HG02588 (cell line): ENCODE data around the gene PPBP.

Source experiments
- ATAC-seq: cut with Tn5 transposase; IDR thresholded peaks from one replicate; pipeline ENCODE4 v1.9.1; 2021; ENCODE audit warnings: mild to moderate bottlenecking, moderate library complexity; ENCODE audit not compliant: unreplicated experiment

The PPBP gene

GRCh38 chr4:73988061-73988460 is at the start of gene PPBP:
Gene PPBP (minus strand): TSS chr4:73988190. CDS start chr4:73988103, 87 bp downstream.
- no peak for ATAC-seq

- ATAC-seq, result no peak
Measured at GRCh38 chr4:74037076-74037955, 49.3 kb upstream of the PPBP start.

DNA sequence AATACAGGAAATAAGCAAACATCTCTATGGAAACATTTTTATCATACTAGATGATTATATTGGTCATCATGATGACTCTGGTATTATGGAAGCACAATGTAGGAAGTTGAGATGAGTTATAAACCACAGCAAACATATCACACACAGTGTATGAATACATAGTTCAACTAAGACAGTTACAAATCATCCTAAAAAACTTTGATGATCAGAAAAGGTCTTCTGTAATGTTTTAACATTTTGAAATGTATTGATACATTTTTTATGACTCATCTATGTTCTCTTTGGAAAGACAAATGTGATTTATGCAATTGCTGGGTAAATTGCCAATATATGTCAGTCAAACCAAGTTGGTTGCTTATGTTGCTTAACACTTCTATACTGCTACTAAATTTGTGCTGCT is 45.7 kb upstream of the PPBP start:
- no peak for ATAC-seq

DNA sequence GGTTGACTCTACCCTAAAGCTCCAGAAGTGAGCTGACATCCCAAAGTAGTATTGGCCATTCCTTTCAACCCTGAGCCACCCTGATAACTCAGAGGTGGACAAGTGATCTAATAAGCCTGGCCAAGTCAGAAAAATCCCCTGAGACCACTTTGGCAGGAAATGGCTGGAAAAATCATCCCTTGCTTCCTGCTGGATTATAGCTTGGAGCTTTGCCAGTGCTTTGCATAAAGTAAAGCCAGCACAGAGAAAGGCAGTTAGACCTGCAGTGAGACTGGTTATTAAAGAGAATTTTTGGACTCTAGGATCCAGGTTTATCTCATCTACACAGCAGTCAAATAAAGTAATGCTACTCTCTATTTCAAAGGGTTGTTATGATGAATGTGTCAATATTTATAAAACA is 44.1 kb upstream of the PPBP start:
- no peak for ATAC-seq

GRCh38 chr4:74031576-74031975 is 43.6 kb upstream of the PPBP start:
- no peak for ATAC-seq

GRCh38 chr4:74030285-74030684 is 42.3 kb upstream of the PPBP start:
- no peak for ATAC-seq

DNA sequence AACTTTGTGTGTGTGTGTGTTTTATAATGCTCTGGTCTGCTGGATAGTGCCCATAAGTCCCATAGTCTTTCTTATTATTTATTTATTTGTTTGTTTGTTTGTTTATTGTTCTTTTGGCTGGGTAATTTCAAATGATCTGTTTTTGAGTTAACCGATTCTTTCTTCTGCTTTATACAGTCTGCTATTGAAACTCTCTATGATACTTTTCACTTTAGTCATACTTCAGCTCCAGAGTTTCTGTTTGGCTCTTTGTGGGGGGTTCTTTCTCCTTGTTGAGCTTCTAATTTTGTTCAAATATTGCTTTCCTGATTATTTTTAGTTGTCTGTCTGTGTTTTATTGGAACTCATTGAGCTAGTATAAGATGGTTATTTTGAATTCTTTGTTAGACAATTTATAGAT is 40.5 kb upstream of the PPBP start:
- ATAC-seq, result no peak

GRCh38 chr4:74023709-74024108 is 35.7 kb upstream of the PPBP start:
- ATAC-seq, result no peak

DNA sequence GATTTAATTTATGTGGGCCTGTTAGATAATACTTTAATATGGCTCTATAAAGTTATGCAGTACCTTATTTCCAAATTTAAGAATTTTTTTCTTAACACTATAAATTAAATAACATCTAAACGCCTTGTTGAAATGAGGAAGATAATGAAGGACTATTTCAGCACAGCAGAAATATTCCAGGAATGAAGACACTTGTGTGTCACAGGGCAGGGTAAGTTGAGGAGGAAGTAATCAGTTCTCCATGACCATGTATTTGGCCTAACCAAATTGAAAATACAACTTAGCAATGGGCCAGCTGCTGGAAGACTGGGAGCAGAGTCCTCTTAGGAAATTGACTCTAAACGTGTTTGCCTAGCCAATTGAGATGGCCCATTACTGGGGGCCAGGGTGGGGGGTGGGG is 33.6 kb upstream of the PPBP start:
- no peak for ATAC-seq

GRCh38 chr4:74018771-74019170 is 30.8 kb upstream of the PPBP start:
- no peak for ATAC-seq

- ATAC-seq, result no peak
Measured at GRCh38 chr4:74018116-74018515, 30.1 kb upstream of the PPBP start.

GRCh38 chr4:74016068-74016467 is 28.1 kb upstream of the PPBP start:
- no peak for ATAC-seq

GRCh38 chr4:74015126-74015780 is 27.3 kb upstream of the PPBP start:
- no peak for ATAC-seq

DNA sequence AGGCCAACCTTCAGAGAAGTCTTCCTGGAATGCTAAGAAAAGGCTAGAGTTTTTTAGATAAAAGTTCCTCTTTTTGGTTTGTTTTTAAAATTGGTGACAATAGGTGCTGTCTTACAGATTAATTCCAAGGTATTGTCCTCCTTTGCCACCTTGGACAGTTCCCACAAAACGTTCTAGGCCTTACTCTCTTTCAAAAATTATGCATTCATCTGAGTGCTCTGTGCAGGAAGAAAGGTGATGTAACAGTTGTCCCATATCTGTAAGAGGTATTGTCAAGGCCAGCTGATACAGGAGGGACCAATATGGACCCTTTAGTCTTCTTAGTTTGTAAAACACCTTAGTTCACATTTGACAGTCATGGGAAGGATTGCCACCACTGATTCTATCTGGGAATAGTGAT is 26.3 kb upstream of the PPBP start:
- no peak for ATAC-seq

DNA sequence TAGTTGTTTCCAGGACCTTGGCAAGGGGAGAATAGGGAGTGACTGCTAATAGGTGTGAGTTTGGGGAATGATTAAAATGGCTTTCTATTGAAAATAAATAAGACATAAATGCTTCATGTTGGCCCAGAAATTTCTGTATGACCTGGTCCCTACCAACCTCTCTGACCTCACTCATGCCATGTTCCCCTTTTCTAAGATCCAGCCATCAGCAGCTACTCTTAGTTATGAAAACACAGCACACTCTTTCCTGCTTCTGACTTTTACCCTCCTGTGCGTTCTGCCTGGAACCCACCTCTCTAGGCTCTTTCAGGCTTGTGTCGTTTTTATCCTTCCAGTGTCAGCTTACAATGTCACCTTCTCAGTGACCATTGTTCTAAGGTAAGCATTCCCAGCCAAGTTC is 25.3 kb upstream of the PPBP start:
- no peak for ATAC-seq

- ATAC-seq, result no peak
Measured at GRCh38 chr4:74012130-74012529, 24.1 kb upstream of the PPBP start.

GRCh38 chr4:74009307-74009706 is 21.3 kb upstream of the PPBP start:
- ATAC-seq, result no peak

GRCh38 chr4:74006009-74006476 is 18.1 kb upstream of the PPBP start:
- ATAC-seq, result no peak

- ATAC-seq, result no peak
Measured at GRCh38 chr4:74005528-74005927, 17.5 kb upstream of the PPBP start.

DNA sequence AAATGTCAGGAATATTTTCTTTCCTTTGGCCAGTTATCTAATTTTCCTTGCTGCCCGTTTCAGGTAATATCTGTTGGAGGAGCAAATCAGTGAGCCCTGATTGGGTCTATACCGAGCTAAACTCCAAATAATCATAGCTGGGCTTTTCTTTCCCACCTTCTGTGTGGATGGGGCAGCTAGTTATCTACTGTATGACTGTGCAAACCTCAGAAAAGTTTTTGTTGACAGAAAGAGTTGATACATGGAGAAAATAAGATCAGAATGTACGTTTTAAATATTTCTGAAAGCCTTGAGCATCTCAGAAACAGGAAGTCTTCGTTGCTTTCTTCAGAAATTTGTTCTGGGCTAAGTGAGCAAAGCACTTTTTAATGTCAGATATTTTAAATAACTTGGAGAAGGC is 16.7 kb upstream of the PPBP start:
- ATAC-seq, result no peak

DNA sequence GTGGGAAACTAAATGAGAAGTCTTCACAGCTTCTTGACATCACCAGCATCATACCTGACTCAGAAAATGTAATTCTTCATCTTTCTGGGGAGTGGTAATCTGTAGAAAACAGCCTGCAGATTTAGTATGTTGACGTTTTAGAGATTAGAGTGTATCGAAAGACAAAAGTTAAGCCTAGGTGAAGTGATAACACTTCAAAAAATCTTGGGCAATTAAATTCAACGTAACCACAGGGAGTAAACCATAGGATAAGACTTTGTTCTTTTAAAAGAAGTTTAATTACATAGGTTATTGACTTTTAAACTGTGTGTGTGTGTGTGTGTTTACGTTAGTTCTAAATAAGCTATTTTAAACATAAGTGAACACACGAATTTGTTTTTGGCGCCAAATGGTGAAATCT is 12.3 kb upstream of the PPBP start:
- no peak for ATAC-seq
